GM21447 (cell line): Measurements from ENCODE around the gene TENM4.

ENCODE experiments used
- ATAC-seq: cut with Tn5 transposase; IDR thresholded peaks from one replicate; pipeline ENCODE4 v1.9.1; 2021; ENCODE audit not compliant: unreplicated experiment

The TENM4 gene

GRCh38 chr11:78926633-78927338, 514.0 kb downstream of the TENM4 start:
- ATAC-seq: no peak

- no peak for ATAC-seq
Observed at GRCh38 chr11:78925387-78925786, 515.4 kb downstream of the TENM4 start.

GRCh38 chr11:78922859-78923625, 517.8 kb downstream of the TENM4 start:
- ATAC-seq: no peak

GRCh38 chr11:78921509-78921908, 519.3 kb downstream of the TENM4 start:
- no peak for ATAC-seq

GRCh38 chr11:78920329-78920728, 520.5 kb downstream of the TENM4 start:
- no peak for ATAC-seq

GRCh38 chr11:78916759-78917158, 524.1 kb downstream of the TENM4 start:
- no peak for ATAC-seq

- ATAC-seq: no peak
Observed at GRCh38 chr11:78914503-78914902, 526.3 kb downstream of the TENM4 start.

- no peak for ATAC-seq
Observed at GRCh38 chr11:78912778-78913177, 528.1 kb downstream of the TENM4 start.

GRCh38 chr11:78910322-78910721, 530.5 kb downstream of the TENM4 start:
- no peak for ATAC-seq

GRCh38 chr11:78909386-78909785, 531.4 kb downstream of the TENM4 start:
- ATAC-seq: no peak

GRCh38 chr11:78907636-78908035, 533.2 kb downstream of the TENM4 start:
- ATAC-seq: no peak

GRCh38 chr11:78906566-78906965, 534.3 kb downstream of the TENM4 start:
- no peak for ATAC-seq

GRCh38 chr11:78905756-78906155, 535.1 kb downstream of the TENM4 start:
- no peak for ATAC-seq

GRCh38 chr11:78902771-78903507, 537.9 kb downstream of the TENM4 start:
- ATAC-seq: no peak

GRCh38 chr11:78901831-78902230, 539.0 kb downstream of the TENM4 start:
- no peak for ATAC-seq

- no peak for ATAC-seq
Observed at GRCh38 chr11:78898266-78898775, 542.5 kb downstream of the TENM4 start.

- no peak for ATAC-seq
Observed at GRCh38 chr11:78893996-78894395, 546.8 kb downstream of the TENM4 start.

GRCh38 chr11:78889698-78890097, 551.1 kb downstream of the TENM4 start:
- no peak for ATAC-seq

GRCh38 chr11:78886616-78887015, 554.2 kb downstream of the TENM4 start:
- ATAC-seq: no peak

- ATAC-seq: no peak
Observed at GRCh38 chr11:78884761-78885160, 556.1 kb downstream of the TENM4 start.

GRCh38 chr11:78883506-78883905, 557.3 kb downstream of the TENM4 start:
- ATAC-seq: no peak
